Stromal cell of bone marrow (primary cell): ENCODE results near the gene SOX12.
A peak's percentile ranks its signal among the peaks of the same experiment; 100 is the strongest.
"Not testable (repeated sequence)": the region's sequence is repeated elsewhere in the genome, so short reads cannot be mapped to it uniquely, and the experiment has no call there.

Experiments
- DNase-seq: peaks from one replicate; pipeline ENCODE4 v3.0.0-alpha.2; 2012; ENCODE audit warnings: low read depth

Gene SOX12

DNA sequence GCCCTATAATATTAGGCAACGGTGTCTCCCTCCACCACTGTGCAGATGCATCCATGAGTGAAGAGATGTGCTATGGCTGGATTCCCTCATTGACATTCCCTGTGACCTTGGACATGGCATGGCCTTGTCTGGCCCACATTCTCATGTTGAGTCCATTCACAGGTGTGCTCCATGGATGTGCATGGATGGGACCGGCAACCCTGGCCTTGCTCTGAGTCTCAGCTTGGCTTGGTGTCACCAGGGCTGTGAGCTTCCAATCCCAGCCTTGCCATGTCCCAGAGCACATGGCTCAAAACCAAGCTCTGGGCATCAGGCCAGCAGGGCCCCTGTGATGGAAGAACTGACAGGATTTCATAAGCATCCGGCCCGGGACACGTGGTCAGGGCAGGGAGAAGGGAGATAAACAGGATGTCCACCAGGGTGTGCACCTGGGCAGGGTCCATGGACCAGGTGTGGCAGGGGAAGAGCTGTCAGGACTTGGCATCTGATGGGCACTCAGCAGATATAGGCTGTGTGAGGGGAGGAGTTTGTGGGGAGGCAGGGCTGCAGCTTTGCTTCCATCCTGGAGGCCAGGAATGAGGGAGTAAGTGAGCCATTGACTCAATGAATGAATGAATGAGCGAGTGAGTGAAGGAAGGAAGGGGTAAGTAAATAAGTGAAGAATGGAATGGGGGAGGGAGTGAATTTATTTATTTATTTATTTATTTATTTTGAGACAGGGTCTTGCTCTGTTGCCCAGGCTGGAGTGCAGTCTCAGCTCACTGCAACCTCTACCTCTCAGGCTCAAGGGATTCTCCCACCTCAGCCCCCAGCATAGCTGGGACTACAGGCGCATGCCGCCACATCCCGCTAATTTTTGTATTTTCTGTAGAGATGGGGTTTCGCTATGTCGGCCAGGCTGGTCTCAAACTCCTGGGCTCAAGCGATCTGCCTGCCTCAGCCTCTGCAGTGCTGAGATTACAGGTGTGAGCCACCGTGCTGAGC lies 37.2 kb downstream of the SOX12 start:
- DNase-seq = peak; percentile 62

DNA sequence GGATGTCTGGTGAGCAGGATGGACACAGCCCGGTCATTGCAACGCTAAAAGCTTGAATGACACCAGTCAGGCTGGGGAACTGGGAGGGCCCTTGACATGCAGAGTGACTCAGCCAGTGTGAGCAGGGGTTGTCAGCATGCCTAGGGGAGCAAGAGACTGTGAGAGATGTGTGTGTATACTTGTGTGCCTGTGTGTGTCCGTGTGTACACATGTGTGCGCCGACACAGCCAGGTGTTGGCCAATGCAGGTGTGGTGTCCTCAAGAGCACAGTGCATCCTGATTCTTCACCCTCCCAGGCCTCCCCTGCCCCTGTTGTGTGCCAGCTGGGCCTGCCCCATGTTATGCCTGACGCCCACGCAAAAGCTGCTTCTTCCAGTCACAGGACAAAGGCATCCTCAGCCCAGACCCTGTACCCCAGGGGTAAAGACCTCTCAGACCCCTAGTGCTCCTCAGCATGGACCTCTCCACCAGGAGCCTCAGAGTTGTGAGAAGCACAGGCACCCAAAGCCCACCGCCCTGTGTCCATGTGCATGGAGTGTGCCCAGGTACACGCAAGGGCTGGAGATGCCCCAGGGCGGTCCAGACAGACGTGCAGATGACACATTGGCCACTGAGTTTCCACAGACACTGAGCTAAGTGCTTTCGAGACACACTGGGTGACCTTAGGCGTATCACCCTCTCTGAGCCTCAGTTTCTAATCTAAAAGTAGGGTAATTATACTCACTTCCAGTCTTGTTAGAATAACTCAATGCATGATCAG lies 38.1 kb downstream of the SOX12 start:
- no peak for DNase-seq

DNA sequence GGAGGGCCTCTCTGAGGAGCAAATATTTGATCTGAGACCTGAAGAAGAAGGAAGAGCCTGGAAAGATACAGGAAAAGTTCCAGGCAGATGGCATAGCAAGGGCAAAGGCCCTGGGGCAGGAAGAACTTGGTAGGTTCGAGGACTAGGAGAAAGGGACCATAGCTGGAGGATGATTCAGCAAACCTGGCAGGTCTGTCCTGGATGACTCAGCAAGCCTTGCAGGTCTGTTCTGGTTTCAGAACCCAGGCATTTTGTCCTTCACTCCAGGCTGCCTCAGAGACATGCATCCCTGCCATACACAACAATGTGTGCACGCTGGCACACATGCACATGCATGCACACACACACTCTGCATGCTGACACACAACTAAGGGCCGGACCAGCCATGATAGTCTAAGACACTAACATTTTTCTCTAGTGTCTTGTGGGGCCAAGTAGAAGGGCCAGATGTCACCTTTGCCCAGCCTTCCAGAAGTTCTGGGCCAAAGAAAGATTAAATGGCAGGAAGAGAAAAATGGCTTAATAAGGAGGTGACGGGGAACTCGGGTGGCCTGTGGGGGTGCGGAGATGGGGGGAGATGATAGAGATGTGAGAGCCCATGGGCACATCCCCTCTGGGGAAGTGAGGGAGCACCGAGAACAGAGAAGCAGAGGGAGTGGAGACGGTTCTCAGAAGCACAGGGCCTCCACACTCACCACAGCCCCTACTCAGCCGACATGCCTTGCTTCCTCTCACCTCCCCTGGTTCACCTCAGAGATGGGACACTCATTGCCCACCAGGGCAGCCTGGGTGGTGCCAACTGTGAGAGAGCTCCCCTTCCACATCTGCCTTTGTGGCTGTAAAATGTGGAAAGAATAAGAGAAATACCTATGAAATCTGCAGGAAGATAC lies 39.8 kb downstream of the SOX12 start:
- DNase-seq = no peak

DNA sequence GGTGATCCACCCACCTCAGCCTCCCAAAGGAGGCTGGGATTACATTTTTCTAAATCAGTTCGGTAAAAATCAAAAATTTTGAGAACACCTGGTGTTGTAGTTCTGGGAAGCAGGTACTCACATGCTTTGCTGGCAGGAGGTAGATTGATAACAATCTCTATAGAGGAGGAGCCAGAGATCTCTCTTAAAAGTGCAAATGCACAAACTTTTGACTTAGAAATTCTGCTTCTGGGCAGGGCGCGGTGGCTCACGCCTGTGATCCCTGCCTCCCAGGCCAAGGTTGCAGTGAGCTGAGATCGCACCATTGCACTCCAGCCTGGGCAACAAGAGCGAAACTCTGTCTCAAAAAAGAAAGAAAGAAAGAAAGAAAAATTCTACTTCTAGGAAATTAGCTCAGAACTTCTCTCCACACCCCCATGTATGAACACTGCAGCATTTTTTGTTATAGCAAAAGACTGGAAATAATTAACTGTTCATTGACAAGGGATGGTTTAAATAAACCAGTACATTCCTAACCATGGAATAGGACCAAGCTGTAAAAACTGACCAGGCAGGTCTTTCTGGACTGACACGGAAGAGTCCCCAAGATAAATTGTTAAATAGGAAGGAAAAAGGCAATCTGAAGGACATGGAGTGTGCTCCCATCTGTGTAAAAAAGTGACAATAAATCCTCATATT lies 40.8 kb downstream of the SOX12 start:
- DNase-seq = no peak

DNA sequence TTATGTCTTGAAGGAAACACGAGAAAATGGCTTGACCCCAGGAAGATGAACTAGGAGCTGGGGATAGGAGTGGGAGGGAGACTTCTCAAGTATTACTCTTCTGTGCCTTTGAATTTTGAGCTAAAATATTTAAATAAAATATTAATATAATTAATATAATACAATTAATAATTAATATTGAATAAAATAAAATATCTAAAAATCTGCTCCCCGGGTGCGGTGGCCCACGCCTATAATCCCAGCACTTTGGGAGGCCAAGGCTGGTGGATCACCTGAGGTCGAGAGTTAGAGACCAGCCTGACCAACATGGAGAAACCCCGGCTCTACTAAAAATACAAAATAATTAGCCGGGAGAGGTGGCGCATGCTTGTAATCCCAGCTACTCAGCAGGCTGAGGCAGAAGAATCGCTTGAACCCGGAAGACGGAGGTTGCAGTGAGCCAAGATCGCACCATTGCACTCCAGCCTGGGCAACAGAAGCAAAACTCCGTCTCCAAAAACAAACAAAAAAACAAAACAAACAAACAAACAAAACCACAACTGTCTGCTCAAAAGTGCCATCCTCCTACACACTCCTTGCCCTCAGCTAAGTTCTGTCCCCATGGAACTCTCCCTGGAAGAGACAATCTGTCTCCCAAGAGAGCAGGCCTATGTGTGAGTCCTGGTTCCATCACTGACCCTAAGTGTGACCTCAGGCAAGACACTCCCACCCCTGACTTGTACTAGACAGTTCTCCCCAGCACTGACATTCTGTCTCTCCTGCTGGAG lies 41.5 kb downstream of the SOX12 start:
- DNase-seq = no peak

DNA sequence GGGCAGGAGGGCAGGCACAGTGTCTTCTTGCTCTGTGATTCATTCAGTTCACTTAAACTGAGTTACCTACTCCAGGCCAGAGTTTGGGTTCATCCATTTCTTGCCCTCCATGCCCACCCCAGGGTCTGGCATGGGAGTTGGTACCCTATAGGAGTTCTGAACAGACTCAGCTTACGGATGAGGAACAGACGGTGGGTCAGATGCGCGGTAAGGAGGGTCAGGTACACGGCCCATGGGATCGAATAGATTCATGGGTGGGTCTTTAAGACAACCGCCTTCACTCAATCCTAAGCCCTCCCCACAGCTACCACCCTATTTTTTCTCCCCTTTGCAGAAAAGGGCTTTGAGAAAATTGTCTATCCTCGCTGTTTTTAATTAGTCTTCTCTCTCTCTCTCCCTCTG lies 42.1 kb downstream of the SOX12 start:
- DNase-seq = no peak

DNA sequence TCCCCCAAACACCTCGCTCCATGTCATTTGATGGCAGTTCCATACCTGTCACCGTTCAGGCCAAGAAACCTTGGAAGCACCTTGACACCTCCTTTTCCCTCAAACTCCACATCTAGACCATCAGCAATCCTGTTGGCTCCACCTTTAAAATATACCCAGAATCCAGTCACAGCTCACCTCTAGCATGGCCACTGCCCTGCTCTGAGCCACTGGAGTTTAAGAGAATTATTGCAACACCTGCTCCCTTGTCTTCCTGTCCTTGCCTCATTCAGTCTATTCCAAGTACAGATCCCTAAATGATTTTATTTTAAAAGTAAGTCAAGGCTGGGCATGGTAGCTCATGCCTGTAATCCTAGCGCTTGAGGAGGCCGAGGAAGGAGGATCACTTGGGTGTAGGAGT lies 43.6 kb downstream of the SOX12 start:
- DNase-seq = no peak

DNA sequence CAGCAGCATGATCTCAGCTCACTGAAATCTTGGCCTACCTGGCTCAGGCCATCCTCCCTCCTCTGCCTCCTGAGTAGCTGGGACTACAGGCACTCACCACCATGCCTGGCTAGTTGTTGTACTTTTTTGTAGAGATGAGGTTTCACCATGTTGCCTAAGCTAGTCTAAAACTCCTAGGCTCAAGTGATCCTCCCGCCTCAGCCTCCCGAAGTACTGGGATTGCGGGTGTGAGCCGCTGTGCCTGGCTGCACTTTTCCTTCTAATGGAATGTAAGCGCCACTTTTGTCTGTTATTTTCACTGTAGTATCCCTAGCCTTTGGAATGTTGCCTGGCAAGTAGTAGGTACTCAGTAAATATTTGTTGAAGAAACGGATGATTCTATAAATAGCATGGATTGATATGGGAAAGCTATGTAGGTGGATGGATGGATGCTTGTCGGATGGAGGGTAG lies 44.8 kb downstream of the SOX12 start:
- DNase-seq = no peak

DNA sequence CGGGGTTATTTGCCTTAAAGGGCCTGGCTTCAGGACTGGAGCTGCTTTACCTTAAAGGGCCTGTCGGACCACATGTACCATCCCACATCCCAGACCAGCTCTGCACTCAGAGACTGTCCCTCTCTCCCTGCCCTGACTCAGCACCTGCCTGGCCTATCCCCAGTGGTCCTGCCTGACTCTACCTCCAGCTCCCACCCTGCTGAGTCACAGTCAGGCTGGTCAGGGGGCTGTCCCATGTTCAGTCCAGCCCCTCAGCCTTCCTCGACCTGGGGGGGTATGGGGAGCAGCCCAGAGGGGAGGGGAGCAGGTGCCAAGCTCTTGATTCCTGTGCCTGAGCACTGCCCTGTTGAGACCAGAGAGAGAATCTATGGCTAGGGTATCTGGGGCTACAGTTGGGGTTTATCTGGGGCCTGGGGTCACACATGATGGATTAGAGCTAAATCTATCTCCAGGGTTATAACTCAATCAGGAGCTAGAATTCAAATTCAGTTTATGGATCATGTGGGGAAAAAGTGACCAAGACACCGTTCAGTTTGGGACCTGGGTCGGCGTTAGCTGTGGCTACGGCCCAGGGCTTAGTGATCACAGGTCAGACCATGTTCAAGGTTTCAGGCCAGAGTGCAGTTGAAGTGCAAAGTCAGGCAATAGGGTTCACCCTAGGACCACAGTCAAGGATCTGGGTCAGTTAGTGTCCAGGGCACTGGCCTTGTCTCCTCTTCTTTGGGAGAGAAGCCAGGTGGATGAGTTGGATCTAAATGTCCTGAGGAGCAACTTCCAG lies 45.8 kb downstream of the SOX12 start:
- no peak for DNase-seq

DNA sequence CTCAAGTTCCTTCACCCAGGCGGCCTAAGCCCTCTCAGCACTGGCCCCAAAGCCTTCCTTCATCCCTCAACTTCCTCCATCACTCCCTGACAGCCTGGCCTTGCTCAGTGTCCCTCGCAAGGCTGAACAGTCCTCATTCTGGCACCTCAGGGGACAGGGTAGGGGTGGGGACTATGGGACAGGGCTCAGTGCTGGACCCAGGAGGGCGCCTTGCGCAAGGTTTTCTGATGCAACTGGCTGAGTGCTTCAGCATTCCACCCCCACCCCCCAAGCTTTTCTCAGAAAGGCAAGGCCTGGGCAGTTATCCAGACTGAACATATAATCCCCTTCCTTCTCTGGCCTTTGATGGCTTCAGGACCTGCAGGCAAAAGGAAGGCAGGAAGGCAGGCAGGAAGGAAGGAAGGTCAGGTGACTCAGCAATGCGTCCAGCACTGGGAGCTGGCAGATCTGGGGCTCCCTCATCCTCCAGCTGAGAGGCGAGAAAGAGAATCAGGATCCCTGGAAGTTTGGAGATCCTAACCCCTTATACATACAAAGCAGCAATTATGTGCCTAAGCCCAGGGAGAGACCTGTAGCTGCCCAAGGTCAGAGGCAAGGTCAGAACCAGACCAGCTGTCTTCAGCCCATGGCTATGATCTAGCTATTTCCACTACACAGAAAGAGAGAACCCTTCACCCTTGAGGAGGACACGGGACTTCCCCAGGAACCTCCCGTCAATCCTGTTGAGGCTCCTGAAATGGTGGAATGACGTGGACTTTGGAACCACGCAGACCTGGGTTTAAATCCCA lies 46.6 kb downstream of the SOX12 start:
- peak; percentile 74 for DNase-seq

DNA sequence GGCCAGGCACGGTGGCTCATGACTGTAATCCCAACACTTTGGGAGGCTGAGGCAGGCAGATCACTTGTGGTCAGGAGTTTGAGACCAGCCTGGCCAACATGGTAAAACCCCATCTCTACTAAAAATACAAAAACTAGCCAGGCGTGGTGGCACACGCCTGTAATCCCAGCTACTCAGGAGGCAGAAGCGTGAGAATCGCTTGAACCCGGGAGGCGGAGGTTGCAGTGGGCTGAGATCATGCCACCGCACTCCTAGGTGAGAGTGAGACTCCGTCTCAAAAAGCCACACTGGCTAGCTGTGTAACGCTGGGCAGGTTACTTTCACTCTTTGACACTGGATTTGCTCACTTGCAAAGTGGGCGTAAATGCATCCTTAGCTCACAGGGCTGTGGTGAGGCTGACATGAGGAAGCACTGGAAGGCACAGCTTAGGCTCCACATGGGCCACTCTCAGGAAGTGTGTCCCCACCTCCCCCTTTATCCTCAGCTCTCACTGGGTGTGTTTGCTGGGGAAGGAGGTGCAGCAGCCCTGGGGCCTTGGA lies 47.3 kb downstream of the SOX12 start:
- DNase-seq = not testable (repeated sequence)

DNA sequence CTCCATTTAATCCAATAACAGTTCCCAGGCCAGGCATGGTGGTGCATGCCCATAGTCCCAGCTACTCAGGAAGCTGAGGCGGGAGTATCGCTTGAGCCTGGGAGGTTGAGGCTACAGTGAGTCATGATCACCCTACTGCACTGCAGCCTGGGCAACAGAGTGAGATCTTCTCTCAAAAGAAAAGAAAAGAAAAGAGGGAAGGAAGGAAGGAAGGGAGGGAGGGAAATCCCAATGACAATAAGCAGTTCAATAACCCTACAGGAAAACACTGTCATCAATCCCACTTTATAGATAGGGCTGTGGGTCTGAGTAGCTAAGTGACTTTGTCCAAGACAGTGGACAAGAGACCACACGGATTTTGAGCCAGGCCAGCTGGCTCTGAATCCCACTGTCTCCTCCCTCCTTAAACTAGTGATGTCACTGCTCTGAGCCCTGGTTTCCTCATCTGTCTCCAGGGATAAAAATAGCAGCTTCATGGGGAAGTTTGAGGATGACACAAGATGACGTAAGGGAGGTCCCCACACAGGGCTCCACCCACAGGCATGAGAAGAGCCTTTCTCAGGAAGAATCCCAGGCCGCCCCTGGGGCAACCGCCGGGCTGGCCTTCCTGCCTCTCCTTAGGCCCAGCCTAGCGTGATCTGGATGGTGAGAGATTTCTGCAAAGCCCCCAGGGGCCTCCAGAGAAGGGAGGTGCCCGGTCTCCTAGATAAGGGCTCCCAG lies 48.0 kb downstream of the SOX12 start:
- DNase-seq = peak; percentile 65

DNA sequence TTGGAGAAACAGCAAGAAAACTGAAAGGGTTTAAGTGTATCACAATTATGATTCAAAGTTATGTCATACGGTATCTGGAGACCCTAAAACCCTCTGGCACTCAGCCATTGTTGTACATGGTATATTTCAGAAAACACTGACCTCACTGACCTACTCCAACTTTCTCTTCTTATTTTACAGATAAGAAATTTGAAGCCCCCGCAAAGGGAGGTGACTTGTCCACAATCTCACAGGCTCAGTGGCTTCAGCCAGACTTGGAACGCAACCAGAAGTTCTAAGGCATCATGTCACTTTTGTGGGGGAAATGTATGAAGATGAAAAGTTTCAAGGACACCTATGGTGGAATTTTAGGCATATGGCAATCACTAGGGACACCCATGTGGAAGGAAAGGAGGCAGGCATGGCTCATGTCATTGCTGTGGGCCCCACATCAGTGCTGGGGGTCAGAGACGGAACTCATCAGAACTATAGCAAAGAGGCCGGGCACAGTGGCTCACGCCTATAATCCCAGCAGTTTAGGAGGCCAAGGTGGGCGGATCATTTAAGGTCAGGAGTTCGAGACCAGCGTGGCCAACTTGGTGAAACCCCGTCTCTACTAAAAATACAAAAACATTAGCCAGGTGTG lies 50.0 kb downstream of the SOX12 start:
- no peak for DNase-seq

DNA sequence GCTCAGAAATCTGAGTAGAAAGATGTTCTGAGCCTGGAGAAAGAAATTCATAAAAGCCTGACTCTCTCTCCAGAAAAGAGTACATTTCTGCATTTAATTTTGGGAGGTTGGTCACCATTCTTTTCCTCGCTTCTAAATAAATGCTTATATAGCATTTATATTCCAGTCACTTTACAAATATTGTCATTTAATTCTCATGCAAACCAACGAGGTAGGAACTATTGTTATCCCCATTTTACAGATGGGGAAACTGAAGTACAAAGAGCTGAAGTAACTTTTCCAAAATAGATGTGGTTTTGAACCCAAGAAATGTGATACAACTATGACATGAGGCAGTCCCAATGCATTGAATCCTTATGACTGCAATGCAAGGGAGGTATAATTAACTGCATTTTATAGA lies 50.7 kb downstream of the SOX12 start:
- DNase-seq = no peak

DNA sequence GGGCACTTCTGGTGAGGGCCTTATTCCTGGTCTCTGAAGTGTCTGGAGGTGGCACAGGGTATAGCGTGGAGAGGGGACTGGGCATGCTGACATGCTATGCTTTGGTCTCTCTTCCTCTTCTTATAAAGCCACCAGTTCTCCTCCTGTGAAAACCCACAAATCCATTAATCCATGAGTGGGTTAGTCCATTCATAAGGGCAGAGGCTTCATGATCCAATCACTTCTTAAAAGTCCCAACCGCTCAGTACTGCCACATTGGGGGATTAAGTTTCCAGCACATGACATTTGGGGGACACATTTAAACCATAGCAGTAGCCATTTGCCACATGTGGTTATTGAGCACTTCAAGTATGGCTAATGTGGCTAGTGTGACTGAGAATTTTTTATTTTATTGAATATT lies 51.4 kb downstream of the SOX12 start:
- DNase-seq = no peak

DNA sequence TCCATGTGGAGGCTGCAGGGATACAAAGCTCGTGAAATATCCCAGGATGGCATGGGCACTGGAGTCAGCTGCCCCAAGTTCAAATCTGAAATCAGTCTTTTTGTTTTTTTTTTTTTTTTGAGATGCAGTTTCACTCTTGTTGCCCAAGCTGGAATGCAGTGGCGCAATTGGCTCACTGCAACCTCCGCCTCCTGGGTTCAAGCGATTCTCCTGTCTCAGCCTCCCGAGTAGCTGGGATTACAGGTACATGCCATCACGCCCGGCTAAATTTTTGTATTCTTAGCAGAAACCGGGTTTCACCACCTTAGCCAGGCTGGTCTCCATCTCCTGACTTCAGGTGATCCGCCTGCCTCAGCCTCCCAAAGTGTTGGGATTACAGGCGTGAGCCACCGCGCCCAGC lies 52.2 kb downstream of the SOX12 start:
- DNase-seq = not testable (repeated sequence)

DNA sequence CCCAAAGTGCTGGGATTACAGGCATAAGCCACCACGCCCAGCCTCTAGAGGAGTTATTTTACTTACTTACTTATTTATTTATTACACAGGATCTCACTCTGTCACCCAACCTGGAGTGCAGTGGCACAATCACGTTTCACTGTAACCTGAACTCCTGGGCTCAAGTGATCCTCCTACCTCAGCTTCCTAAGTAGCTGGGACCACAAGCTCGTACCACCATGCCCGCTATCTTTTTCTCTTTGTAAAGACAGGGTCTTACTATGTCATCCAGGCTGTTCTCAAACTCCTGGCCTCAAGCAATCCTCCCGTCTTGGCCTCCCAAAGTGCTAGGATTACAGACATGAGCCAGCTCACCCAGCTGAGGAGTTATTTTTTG lies 53.6 kb downstream of the SOX12 start:
- no peak for DNase-seq
